Testis (tissue), 3 donors: ENCODE data around the gene HPD. TPM values are rescaled to one million over a fixed set of nuclear protein-coding genes. Genes with fewer than 3 reads are reported as not detected.
"Not testable (repeated sequence)": the region's sequence is repeated elsewhere in the genome, so short reads cannot be mapped to it uniquely, and the experiment has no call there.

Experiments
- DNase-seq: peaks from one replicate; pipeline ENCODE4 v3.0.0-alpha.2; 2019
- H3K27ac ChIP-seq, 2 donors: fragments of 200-600 bp; sonication (generic); one replicate each; pipeline ENCODE4 v1.5.1; 2019
- H3K27me3 ChIP-seq: fragments of 200-600 bp; sonication (generic); one replicate; pipeline ENCODE4 v1.5.1; 2019
- H3K36me3 ChIP-seq: fragments of 200-600 bp; sonication (generic); one replicate; pipeline ENCODE4 v1.5.1; 2017; ENCODE audit warnings: low read depth; ENCODE audit errors: missing control alignments
- H3K4me1 ChIP-seq: fragments of 200-600 bp; sonication (generic); one replicate; pipeline ENCODE4 v1.5.1; 2019
- H3K4me3 ChIP-seq, 2 donors: fragments of 200-600 bp; sonication (generic); one replicate each; pipeline ENCODE4 v1.5.1; 2017 to 2019
- H3K9me3 ChIP-seq: fragments of 200-600 bp; sonication (generic); one replicate; pipeline ENCODE4 v1.5.1; 2017
- POLR2A ChIP-seq: fragments of 450-650 bp; IDR thresholded peaks from one replicate; pipeline ENCODE4 v1.6.1; 2017; ENCODE audit warnings: antibody characterized with exemption, mild to moderate bottlenecking, moderate library complexity
- WGBS, 2 donors: methylation state at CpG; one replicate each; pipeline ENCODE4 v1.1.5; 2018; 5-methylcytosine and 5-hydroxymethylcytosine counted together
- intact Hi-C: fragments of 100-400 bp; cut with DNase I; formaldehyde crosslinking; loops from one replicate; pipeline ENCODE4 v1.15.1; 2023; ENCODE audit warnings: low total_unique reads
- polyA plus RNA-seq: library from polyadenylated mRNA; stranded (reverse); fragments of 350-450 nt; fragmentation: Illumina TruSeq; extraction: RNeasy Lipid Tissue Mini Kit (QIAGEN cat#74804); gene quantifications from one replicate; pipeline ENCODE4 v1.2.3, GENCODE V29; 2014; ENCODE audit warnings: low read depth, low replicate concordance; ENCODE audit not compliant: insufficient read depth
- total RNA-seq, 2 donors: library from RNA; depleted of rRNA; stranded (reverse); fragments of >200 nt; gene quantifications; one replicate each; pipeline ENCODE4 v1.2.3, GENCODE V29; 2016
- TF ChIP-seq, protein P1 (sequence below), 3 experiments: fragments of 450-650 bp in 2 of 3; fragments of 200-600 bp in 1 of 3; sonication (generic) in 1 of 3; IDR thresholded peaks; one replicate each; pipeline ENCODE4 v1.5.1; 2016 to 2019; ENCODE audit warnings: antibody characterized with exemption in 3 of 3, mild to moderate bottlenecking in 2 of 3, moderate library complexity in 1 of 3

The HPD gene
- total and polyA plus RNA-seq, 3 donors from 2014 or later = 5.9 to 11.6 (median 10.6) TPM

DNA sequence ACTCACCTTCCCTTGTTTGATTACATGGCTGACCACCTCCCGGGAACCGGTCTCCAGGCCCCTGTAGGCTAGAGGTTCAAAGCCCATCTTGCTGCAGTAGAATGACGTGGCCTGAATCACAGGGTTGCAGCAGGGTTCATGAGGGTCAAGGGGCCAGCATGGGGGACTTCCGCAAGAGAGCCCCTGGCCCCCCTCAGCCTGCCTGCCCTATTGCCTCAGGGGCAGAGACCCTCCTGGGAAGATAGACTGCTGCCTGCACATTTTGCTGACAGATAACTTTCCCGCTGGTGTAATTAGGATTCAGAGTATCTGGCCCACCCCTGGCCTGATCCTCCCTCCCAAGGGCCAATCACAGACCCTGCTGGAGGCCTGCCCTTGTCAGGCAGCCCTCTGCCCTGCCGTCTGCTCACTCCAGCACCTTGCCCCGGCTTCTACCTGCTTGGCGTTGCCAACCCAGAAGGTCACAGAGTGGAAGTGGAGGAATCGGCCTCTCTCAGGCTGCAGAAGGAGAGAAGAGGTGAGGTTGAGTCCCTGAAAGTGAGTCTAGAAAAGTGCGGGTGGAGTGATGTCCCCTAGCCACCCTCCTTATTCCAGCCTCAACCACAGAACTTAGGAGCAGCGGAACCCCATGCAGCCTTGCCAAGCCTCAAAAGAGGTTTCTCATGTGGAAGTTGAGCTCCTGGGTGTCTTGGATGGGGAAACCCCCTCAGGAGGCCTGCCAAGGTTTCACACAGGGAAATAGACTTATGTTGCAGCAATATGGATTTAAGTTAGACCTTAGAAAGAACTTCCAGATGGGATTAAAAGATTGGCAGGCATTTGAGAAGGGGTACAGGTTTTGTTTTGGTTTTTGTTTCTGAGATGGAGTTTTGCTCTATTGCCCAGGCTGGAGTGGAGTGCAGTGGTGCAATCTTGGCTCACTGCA is 1.1 kb downstream of the HPD start:
- WGBS, 2 donors = 83 to 90% methylated on average over 9 to 11 of the region's 11 CpGs

DNA sequence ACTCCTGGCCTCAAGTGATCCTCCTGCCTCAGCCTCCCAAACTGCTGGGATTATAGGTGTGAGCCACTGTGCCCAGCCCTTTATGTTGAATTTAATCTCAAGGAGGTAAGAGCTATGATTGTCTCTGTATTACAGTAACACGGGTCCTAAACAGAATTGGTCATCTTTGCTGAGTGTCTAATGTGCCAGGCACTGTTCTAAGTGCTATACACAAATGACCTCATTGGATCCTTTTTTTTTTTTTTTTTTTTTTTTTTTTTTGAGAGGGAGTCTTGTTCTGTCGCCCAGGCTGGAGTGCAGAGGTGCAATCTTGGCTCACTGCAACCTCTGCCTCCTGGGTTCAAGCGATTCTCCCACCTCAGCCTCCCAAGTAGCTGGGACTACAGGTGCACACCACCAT is 6.3 kb downstream of the HPD start:
- DNase-seq, H3K36me3 ChIP-seq, H3K27me3 ChIP-seq, H3K4me3 ChIP-seq, H3K9me3 ChIP-seq, intact Hi-C loops, H3K4me1 ChIP-seq, H3K27ac ChIP-seq: not testable (repeated sequence)
- whole genome bisulfite sequencing, 2 donors = 65 to 73% methylated on average over 3 of the region's 3 CpGs

More for the DNA sequence above, 1.1 kb downstream of the HPD start:
- Histone ChIP-seq H3K4me3 (no peak overlapping the region), H3K27ac (peak overlapping the region in 1 of 2 donors; percentile 91), H3K4me1 (peaks cover 20% of the 10 kb centered on the region), H3K9me3 (no peaks in the 10 kb centered on the region), H3K36me3 (no peaks in the 10 kb centered on the region), H3K27me3 (no peaks in the 10 kb centered on the region)
- DNase-seq = no peak
- TF ChIP-seq, protein P1, sequence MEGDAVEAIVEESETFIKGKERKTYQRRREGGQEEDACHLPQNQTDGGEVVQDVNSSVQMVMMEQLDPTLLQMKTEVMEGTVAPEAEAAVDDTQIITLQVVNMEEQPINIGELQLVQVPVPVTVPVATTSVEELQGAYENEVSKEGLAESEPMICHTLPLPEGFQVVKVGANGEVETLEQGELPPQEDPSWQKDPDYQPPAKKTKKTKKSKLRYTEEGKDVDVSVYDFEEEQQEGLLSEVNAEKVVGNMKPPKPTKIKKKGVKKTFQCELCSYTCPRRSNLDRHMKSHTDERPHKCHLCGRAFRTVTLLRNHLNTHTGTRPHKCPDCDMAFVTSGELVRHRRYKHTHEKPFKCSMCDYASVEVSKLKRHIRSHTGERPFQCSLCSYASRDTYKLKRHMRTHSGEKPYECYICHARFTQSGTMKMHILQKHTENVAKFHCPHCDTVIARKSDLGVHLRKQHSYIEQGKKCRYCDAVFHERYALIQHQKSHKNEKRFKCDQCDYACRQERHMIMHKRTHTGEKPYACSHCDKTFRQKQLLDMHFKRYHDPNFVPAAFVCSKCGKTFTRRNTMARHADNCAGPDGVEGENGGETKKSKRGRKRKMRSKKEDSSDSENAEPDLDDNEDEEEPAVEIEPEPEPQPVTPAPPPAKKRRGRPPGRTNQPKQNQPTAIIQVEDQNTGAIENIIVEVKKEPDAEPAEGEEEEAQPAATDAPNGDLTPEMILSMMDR (IDR thresholded peaks at IDR 0.05) = no peak
- TF ChIP-seq POLR2A = no peak
- intact Hi-C loops = no loop called here

DNA sequence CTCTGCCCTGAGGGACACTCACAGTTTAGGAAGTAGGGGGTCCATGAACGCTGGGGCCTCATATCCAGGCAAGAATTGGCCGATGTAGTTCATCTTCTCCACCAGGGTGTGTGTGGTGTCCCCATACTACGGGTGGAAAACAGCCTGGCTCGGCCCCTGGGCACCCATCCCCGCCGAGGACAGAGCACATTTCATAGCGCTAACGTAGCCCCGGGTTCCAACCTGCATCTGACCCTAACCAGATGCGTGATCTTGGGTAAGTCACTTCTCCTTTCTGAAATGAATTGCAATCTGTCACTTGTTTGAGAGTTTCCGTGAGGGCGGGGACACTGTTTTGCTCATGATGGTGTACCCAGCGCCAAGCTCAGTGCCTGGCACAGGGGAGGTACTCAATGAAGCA is 9.0 kb downstream of the HPD start:
- H3K27me3 ChIP-seq = no peaks in the 10 kb centered on the region
- no peaks in the 10 kb centered on the region for H3K4me1 ChIP-seq
- no peaks in the 10 kb centered on the region for H3K36me3 ChIP-seq
- WGBS, 2 donors = 82 to 86% methylated on average over 11 to 13 of the region's 13 CpGs
- TF ChIP-seq, protein P1 (IDR thresholded peaks at IDR 0.05) = no peak
- H3K27ac ChIP-seq = no peak overlapping the region
- H3K4me3 ChIP-seq = no peak overlapping the region
- intact Hi-C loops = no loop called here
- no peak for DNase-seq
- no peaks in the 10 kb centered on the region for H3K9me3 ChIP-seq

DNA sequence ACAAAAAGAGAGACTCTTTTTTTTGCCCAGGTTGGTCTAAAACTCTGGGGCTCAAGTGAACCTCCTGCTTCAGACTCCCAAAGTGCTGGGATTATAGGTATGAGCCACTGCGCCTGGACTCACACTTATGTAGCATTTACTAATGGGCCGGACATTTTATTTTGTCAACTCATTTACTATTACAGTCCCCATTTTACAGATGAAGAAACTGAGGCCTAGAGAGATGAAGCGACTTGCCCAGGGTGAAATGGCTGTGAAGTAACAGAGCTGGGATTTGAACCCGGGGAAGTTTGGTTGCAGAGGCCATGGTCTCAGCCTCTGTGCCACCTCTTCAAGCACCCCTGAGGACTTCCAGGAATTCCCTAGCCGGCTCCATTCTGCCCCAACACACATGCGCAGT is 9.4 kb downstream of the HPD start:
- no peak overlapping the region for H3K4me3 ChIP-seq
- H3K27ac ChIP-seq = no peak overlapping the region
- H3K36me3 ChIP-seq = no peaks in the 10 kb centered on the region
- no peaks in the 10 kb centered on the region for H3K9me3 ChIP-seq
- no peak for DNase-seq
- no peaks in the 10 kb centered on the region for H3K27me3 ChIP-seq
- TF ChIP-seq, protein P1 (IDR thresholded peaks at IDR 0.05) = no peak
- TF ChIP-seq POLR2A = no peak
- WGBS, 2 donors = 94 to 97% methylated on average over 5 to 6 of the region's 6 CpGs
- intact Hi-C loops = no loop called here
- H3K4me1 ChIP-seq = no peaks in the 10 kb centered on the region

DNA sequence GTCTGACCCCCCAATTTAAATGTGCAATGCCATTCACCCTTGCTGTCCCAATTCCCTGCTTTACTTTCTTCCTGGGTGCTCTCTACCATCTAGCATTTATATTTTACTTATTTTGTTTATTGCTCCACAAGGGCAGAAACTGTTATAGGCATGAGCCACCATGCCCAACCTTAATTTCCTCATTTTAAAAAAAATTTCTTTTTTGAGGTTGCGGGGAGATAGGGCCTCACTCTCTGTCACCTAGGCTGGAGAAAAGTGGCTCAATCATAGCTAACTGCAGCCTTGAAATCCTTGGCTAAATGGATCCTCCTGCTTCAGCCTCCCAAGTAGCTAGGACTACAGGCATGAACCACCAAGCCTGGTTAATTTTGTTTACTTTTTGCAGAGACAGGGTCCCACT is 13.0 kb downstream of the HPD start:
- no peaks in the 10 kb centered on the region for H3K9me3 ChIP-seq
- TF ChIP-seq, protein P1 (IDR thresholded peaks at IDR 0.05) = no peak
- TF ChIP-seq POLR2A = no peak
- WGBS, 2 donors = 96 to 100% methylated on average over 1 of the region's 1 CpG

More for the DNA sequence above, 13.0 kb downstream of the HPD start:
- Histone ChIP-seq H3K36me3 (no peaks in the 10 kb centered on the region), H3K27ac (no peak overlapping the region), H3K27me3 (no peaks in the 10 kb centered on the region), H3K4me1 (no peaks in the 10 kb centered on the region), H3K4me3 (no peak overlapping the region)
- intact Hi-C loops = no loop called here
- DNase-seq = no peak
